GM23338 (cell line): ENCODE data around the gene CNTNAP4. TPM values are rescaled to one million over a fixed set of nuclear protein-coding genes. Genes with fewer than 3 reads are reported as not detected.

ENCODE experiments used
- ATAC-seq: fragments of 200-7000 bp; cut with Tn5 transposase; 3 replicates; pipeline ENCODE4 v1.9.1; 2020
- DNase-seq: peaks from one replicate; pipeline ENCODE4 v3.0.0-alpha.2; 2015; ENCODE audit warnings: low spot score
- H2AFZ ChIP-seq: fragments of 200-600 bp; sonication (generic); 2 replicates; pipeline ENCODE4 v1.8.0; 2016; ENCODE audit warnings: antibody characterized with exemption, mild to moderate bottlenecking, moderate library complexity
- H3F3A ChIP-seq: fragments of 200-600 bp; sonication (generic); replicated peaks from 2 replicates; pipeline ENCODE4 v1.8.0; 2017; ENCODE audit warnings: antibody characterized with exemption, mixed run types, low read depth
- H3K27ac ChIP-seq: fragments of 200-600 bp; sonication (generic); 2 replicates; pipeline ENCODE4 v1.6.1; 2016; ENCODE audit warnings: low read depth
- H3K27me3 ChIP-seq: fragments of 200-600 bp; sonication (generic); 2 replicates; pipeline ENCODE4 v1.8.0; 2016; ENCODE audit warnings: mild to moderate bottlenecking, mixed run types, moderate library complexity; ENCODE audit not compliant: insufficient read depth
- H3K36me3 ChIP-seq: fragments of 200-600 bp; sonication (generic); 2 replicates; pipeline ENCODE4 v1.8.0; 2016; ENCODE audit warnings: mild to moderate bottlenecking; ENCODE audit not compliant: insufficient read depth
- H3K4me1 ChIP-seq: fragments of 200-600 bp; sonication (generic); 2 replicates; pipeline ENCODE4 v1.8.0; 2016; ENCODE audit warnings: mild to moderate bottlenecking, moderate library complexity; ENCODE audit not compliant: insufficient read depth
- H3K4me2 ChIP-seq: fragments of 200-600 bp; sonication (generic); 2 replicates; pipeline ENCODE4 v1.7.1; 2017; ENCODE audit warnings: mixed run types
- H3K4me3 ChIP-seq: fragments of 200-600 bp; sonication (generic); 2 replicates; pipeline ENCODE4 v1.6.1; 2016; ENCODE audit warnings: mixed run types
- H3K79me2 ChIP-seq: fragments of 200-600 bp; sonication (generic); replicated peaks from 2 replicates; pipeline ENCODE4 v1.8.0; 2017; ENCODE audit warnings: mild to moderate bottlenecking; ENCODE audit not compliant: insufficient read depth
- H3K9me2 ChIP-seq: fragments of 200-600 bp; sonication (generic); 2 replicates; pipeline ENCODE4 v1.8.0; 2017; ENCODE audit not compliant: insufficient read depth
- H4K20me1 ChIP-seq: fragments of 200-600 bp; sonication (generic); replicated peaks from 2 replicates; pipeline ENCODE4 v1.8.0; 2017; ENCODE audit warnings: mild to moderate bottlenecking; ENCODE audit not compliant: insufficient read depth
- H3K27ac Mint-ChIP-seq: 2 replicates; pipeline ENCODE4 v1.8.0; 2020; ENCODE audit warnings: inconsistent platforms, mild to moderate bottlenecking, moderate library complexity, mixed read lengths
- H3K27me3 Mint-ChIP-seq: 3 replicates; pipeline ENCODE4 v1.8.0; 2022; ENCODE audit warnings: low read depth, mild to moderate bottlenecking, moderate library complexity, mixed read lengths, inconsistent platforms; ENCODE audit not compliant: insufficient read depth, poor library complexity
- H3K36me3 Mint-ChIP-seq: 3 replicates; pipeline ENCODE4 v1.8.0; 2021; ENCODE audit warnings: low read depth, mild to moderate bottlenecking, inconsistent platforms, moderate library complexity, mixed read lengths
- H3K4me1 Mint-ChIP-seq: 3 replicates; pipeline ENCODE4 v1.8.0; 2020; ENCODE audit warnings: mild to moderate bottlenecking, inconsistent platforms, mixed read lengths
- H3K4me3 Mint-ChIP-seq: 3 replicates; pipeline ENCODE4 v1.8.0; 2021; ENCODE audit warnings: moderate library complexity, mild to moderate bottlenecking, inconsistent platforms, mixed read lengths
- H3K9me3 Mint-ChIP-seq: 3 replicates; pipeline ENCODE4 v1.8.0; 2020; ENCODE audit warnings: moderate library complexity, mild to moderate bottlenecking, inconsistent platforms, mixed read lengths
- ETS1 ChIP-seq: IDR thresholded peaks from 2 replicates; pipeline ENCODE4 v1.6.1; 2016; ENCODE audit warnings: antibody characterized with exemption
- REST ChIP-seq: IDR thresholded peaks from one replicate; pipeline ENCODE4 v1.6.1; 2018; ENCODE audit warnings: antibody characterized with exemption; ENCODE audit not compliant: unreplicated experiment
- ZNF462 ChIP-seq: fragments of 250-450 bp; sonication (Bioruptor Pico); IDR thresholded peaks from 2 replicates; pipeline ENCODE4 v1.5.0; 2020; ENCODE audit warnings: mild to moderate bottlenecking, moderate library complexity
- polyA plus RNA-seq: library from polyadenylated mRNA; unstranded; fragments of >200 nt; fragmentation: Nextera tagmentation; extraction: Ambion mirVana; gene quantifications from 2 replicates; pipeline ENCODE4 v1.2.1, GENCODE V29; 2016
- total RNA-seq: library from RNA; depleted of rRNA; stranded (reverse); fragments of >200 nt; shearing (Covaris generic); gene quantifications from 2 replicates; pipeline ENCODE4 v1.2.3, GENCODE V29; 2014

The CNTNAP4 gene
- total and polyA plus RNA-seq, 2 experiments from 2014 or later = not detected

GRCh38 chr16:76524356-76524755 is 247.2 kb downstream of the CNTNAP4 start:
- Histone ChIP-seq H4K20me1 (no peaks in the 10 kb centered on the region), H2AFZ (no peak overlapping the region), H3K27ac (no peak overlapping the region), H3K36me3 (no peaks in the 10 kb centered on the region), H3F3A (no peaks in the 10 kb centered on the region), H3K27me3 (no peaks in the 10 kb centered on the region), H3K79me2 (no peaks in the 10 kb centered on the region), H3K4me2 (no peak overlapping the region), H3K4me3 (no peak overlapping the region), H3K9me2 (no peaks in the 10 kb centered on the region), H3K4me1 (peaks cover 8% of the 10 kb centered on the region)
- DNase-seq (no peak), ATAC-seq (no peak)
- peaks cover 15% of the 10 kb centered on the region for H3K4me1 Mint-ChIP-seq
- H3K9me3 Mint-ChIP-seq = peaks cover 73% of the 10 kb centered on the region
- no peak overlapping the region for H3K4me3 Mint-ChIP-seq
- TF ChIP-seq REST (no peak), ETS1 (no peak), ZNF462 (no peak)
- H3K36me3 Mint-ChIP-seq = 0 out of 3 replicates have a peak, but pooled peaks cover 6% of the 10 kb centered on the region
- no peaks in the 10 kb centered on the region for H3K27me3 Mint-ChIP-seq
- H3K27ac Mint-ChIP-seq = no peak overlapping the region
